HepG2 (cell line): Measurements from ENCODE around the gene IL27RA. TPM values are rescaled to one million over a fixed set of nuclear protein-coding genes. Genes with fewer than 3 reads are reported as not detected.

Source experiments
- CEBPB ChIP-seq: IDR thresholded peaks from 2 replicates; pipeline ENCODE4 v1.6.1; 2011; ENCODE audit warnings: low read depth, low read length, improper control_type of control experiment, borderline replicate concordance
- DMTF1 ChIP-seq: sonication (generic); formaldehyde crosslinking; IDR thresholded peaks from 2 replicates; pipeline ENCODE4 v1.4.0; 2020; ENCODE audit warnings: mild to moderate bottlenecking, missing genetic modification reagents
- DZIP1 ChIP-seq: sonication (generic); formaldehyde crosslinking; IDR thresholded peaks from 2 replicates; pipeline ENCODE4 v1.5.0; 2020; ENCODE audit warnings: mild to moderate bottlenecking, missing genetic modification reagents
- E2F2 ChIP-seq: sonication (generic); formaldehyde crosslinking; IDR thresholded peaks from 2 replicates; pipeline ENCODE4 v1.4.0; 2020; ENCODE audit warnings: missing genetic modification reagents, borderline replicate concordance
- FOXA1 ChIP-seq, 2 experiments: fragments of 450-650 bp in 1 of 2; sonication (generic) in 1 of 2; formaldehyde crosslinking in 1 of 2; IDR thresholded peaks; 2 replicates each; pipeline versions ENCODE4 v1.4.0 to v1.6.1; 2016 to 2020; ENCODE audit warnings: missing genetic modification reagents in 1 of 2
- PREB ChIP-seq: sonication (generic); formaldehyde crosslinking; IDR thresholded peaks from 2 replicates; pipeline ENCODE4 v1.4.0; 2020; ENCODE audit warnings: missing genetic modification reagents
- REST ChIP-seq, 2 experiments: IDR thresholded peaks; 2 replicates each; pipeline ENCODE4 v1.6.1; 2011 to 2012; ENCODE audit warnings: low read length in 2 of 2, borderline replicate concordance in 1 of 2, low read depth in 1 of 2, mild to moderate bottlenecking in 1 of 2, moderate library complexity in 1 of 2
- RFXANK ChIP-seq: IDR thresholded peaks from 2 replicates; pipeline ENCODE4 v1.6.1; 2016
- SATB2 ChIP-seq: sonication (generic); formaldehyde crosslinking; IDR thresholded peaks from 2 replicates; pipeline ENCODE4 v1.5.0; 2020; ENCODE audit warnings: missing genetic modification reagents
- SKI ChIP-seq: fragments of 450-650 bp; IDR thresholded peaks from one replicate; pipeline ENCODE4 v1.6.1; 2018; ENCODE audit warnings: mild to moderate bottlenecking; ENCODE audit not compliant: partially characterized antibody
- SRY ChIP-seq: sonication (generic); formaldehyde crosslinking; IDR thresholded peaks from 2 replicates; pipeline ENCODE4 v1.8.0; 2022; ENCODE audit warnings: mild to moderate bottlenecking, missing genetic modification reagents
- ZFAT ChIP-seq: sonication (generic); formaldehyde crosslinking; conservative IDR thresholded peaks from 2 replicates; pipeline ENCODE4 v1.8.1; 2023; ENCODE audit warnings: missing genetic modification reagents, inconsistent platforms
- ZNF75D ChIP-seq: sonication (generic); formaldehyde crosslinking; IDR thresholded peaks from 2 replicates; pipeline ENCODE4 v1.8.1; 2023; ENCODE audit warnings: missing genetic modification reagents, mild to moderate bottlenecking, borderline replicate concordance
- polyA plus RNA-seq, 8 experiments: library from polyadenylated mRNA; depleted of rRNA in 3 of 8; stranded (reverse) in 7 of 8; unstranded in 1 of 8; fragments of >200 nt; fragmentation: Illumina TruSeq in 4 of 8; extraction: Trizol in 4 of 8; gene quantifications; 2 replicates each; pipeline versions ENCODE4 v1.2.1 to v1.2.3, GENCODE V29; 2011 to 2016; ENCODE audit warnings: low read depth in 4 of 8, missing spikeins in 1 of 8, mixed read lengths in 1 of 8; ENCODE audit not compliant: insufficient read depth in 1 of 8
- total RNA-seq, 5 experiments: library from RNA; depleted of rRNA; stranded (reverse); fragments of >200 nt; fragmentation: Illumina TruSeq; extraction: Trizol; gene quantifications; 2 replicates each; pipeline ENCODE4 v1.2.3, GENCODE V29; 2016; ENCODE audit warnings: low read depth in 1 of 5

Gene IL27RA
- total and polyA plus RNA-seq, 2 of the 13 experiments (the other 11 are each of a cell fraction or from before 2014, with no cell fraction given), result 3.5 to 8.1 TPM

- TF ChIP-seq FOXA1 (IDR thresholded peaks at IDR 0.05), result no peak
- no peak for TF ChIP-seq FOXA1 (CRISPR knock-in tag; IDR thresholded peaks at IDR 0.05)
- no peak for TF ChIP-seq CEBPB
- no peak for TF ChIP-seq DMTF1 (CRISPR knock-in tag)
- TF ChIP-seq ZFAT (CRISPR knock-in tag), result no peak
- TF ChIP-seq E2F2 (CRISPR knock-in tag), result no peak
- no peak for TF ChIP-seq REST (IDR thresholded peaks at IDR 0.05; ENCODE audit: borderline replicate concordance in 1 of 2, low read depth in 1 of 2, low read length in 2 of 2)
- no peak for TF ChIP-seq ZNF75D
- TF ChIP-seq SKI, result peak; percentile 36
- no peak for TF ChIP-seq SATB2
- no peak for TF ChIP-seq DZIP1 (CRISPR knock-in tag)
- no peak for TF ChIP-seq RFXANK (CRISPR knock-in tag)
- no peak for TF ChIP-seq SRY
- TF ChIP-seq PREB (CRISPR knock-in tag), result no peak
These were observed 41.8 kb downstream of the IL27RA start (continued) for GRCh38 chr19:14073261-14073924.
